Suprapubic skin (tissue), 4 donors: Measurements from ENCODE around the gene LRRC10B.

ENCODE experiments used
- CTCF ChIP-seq, 2 donors: fragments of 200-600 bp in 1 of 2; fragments of 450-650 bp in 1 of 2; sonication (generic) in 1 of 2; IDR thresholded peaks; one replicate each; pipeline ENCODE4 v1.5.1; 2016 to 2019; ENCODE audit warnings: antibody characterized with exemption in 2 of 2, mild to moderate bottlenecking in 1 of 2, moderate library complexity in 1 of 2
- POLR2A ChIP-seq, 2 donors: fragments of 450-650 bp; IDR thresholded peaks; one replicate each; pipeline ENCODE4 v1.6.1; 2017; ENCODE audit warnings: antibody characterized with exemption in 2 of 2, mild to moderate bottlenecking in 2 of 2, moderate library complexity in 2 of 2
- POLR2AphosphoS5 ChIP-seq, 3 donors: sonication (generic); formaldehyde crosslinking; IDR thresholded peaks; one replicate each; pipeline ENCODE4 v1.6.1; 2017; ENCODE audit warnings: antibody characterized with exemption in 3 of 3

DNA sequence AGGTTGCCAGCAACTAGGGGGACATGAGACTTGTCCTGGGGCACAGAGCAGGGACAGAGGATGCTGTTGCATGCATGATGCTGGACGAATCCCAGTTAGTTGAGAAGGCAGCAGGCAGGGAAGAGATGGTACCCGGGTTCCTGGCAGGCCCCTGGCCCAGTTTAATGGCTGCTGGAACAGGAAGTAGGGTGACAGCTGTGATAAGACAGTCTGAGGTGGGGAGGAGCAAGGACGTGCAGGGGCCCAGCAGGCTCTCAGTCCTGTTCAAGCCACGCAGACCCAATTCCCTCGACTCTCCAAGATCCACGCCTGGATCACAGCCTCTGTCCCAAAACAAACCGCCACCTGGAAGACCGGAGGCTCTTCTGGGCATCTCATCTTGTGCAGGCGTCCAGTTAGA lies 32.0 kb downstream of the LRRC10B start:
- TF ChIP-seq CTCF (IDR thresholded peaks at IDR 0.05) (no peak), POLR2AphosphoS5 (IDR thresholded peaks at IDR 0.05) (no peak), POLR2A (IDR thresholded peaks at IDR 0.05) (no peak)
